HG02938 (cell line): Measurements from ENCODE around the gene ATP11A.
A peak's percentile ranks its signal among the peaks of the same experiment; 100 is the strongest.

ENCODE experiments used
- ATAC-seq: cut with Tn5 transposase; IDR thresholded peaks from one replicate; pipeline ENCODE4 v1.9.1; 2021; ENCODE audit warnings: mild to moderate bottlenecking, moderate library complexity; ENCODE audit not compliant: unreplicated experiment

Gene ATP11A

GRCh38 chr13:112690283-112690929 is 568 bp downstream of the ATP11A start:
- peak; percentile 21 for ATAC-seq

DNA sequence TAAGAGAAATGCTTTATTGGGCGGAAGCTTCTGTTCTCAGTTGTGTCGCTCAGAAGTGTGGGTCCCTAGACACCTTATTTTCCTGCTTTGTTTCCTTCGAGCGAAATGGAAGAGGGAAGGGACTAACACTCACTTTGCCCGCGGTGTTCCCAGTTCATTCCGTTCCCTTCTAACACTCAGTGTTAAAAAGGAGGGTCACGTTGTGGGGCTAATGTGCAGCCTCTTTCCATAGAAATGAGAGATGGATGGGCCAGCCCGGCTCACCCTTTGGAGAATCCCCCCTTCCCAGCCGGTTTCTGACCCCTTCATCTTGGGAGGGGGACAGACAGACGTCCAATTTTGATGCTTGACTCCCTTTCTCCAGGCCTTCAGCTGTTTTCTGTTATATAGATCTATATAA is 2.3 kb downstream of the ATP11A start:
- no peak for ATAC-seq

- ATAC-seq = no peak
These were observed 2.7 kb downstream of the ATP11A start for GRCh38 chr13:112692586-112692985.

- ATAC-seq = no peak
These were observed 4.1 kb downstream of the ATP11A start for GRCh38 chr13:112693831-112694497.

- no peak for ATAC-seq
These were observed 5.3 kb downstream of the ATP11A start for GRCh38 chr13:112695121-112695520.

GRCh38 chr13:112696001-112696868 is 6.4 kb downstream of the ATP11A start:
- ATAC-seq = no peak

GRCh38 chr13:112696869-112697465 is 7.1 kb downstream of the ATP11A start:
- ATAC-seq = no peak

GRCh38 chr13:112697756-112698655 is 8.2 kb downstream of the ATP11A start:
- ATAC-seq = no peak

- no peak for ATAC-seq
These were observed 9.6 kb downstream of the ATP11A start for GRCh38 chr13:112699322-112699918.

GRCh38 chr13:112700291-112701060 is 10.6 kb downstream of the ATP11A start:
- no peak for ATAC-seq

GRCh38 chr13:112702341-112702985 is 12.6 kb downstream of the ATP11A start:
- ATAC-seq = no peak

DNA sequence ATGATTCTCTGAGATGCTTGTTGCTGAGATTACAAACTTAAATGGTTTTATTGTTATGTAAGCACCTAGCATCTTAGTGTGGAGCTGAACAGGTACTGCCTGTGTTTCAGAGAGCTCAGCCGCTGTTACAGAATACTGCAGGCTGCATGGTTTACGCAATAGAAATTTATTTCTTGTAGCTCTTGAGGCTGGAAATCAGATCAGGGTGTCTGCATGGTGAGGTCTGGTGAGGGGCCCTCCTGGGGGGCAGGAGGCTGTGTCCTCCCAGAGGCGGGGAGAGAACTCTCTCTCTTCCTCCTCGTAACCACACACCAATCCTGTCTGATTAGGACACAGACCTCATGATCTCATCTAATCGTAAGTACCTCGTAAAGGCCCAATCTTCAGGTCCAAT is 13.1 kb downstream of the ATP11A start:
- ATAC-seq = no peak

- no peak for ATAC-seq
These were observed 13.8 kb downstream of the ATP11A start for GRCh38 chr13:112703449-112704284.

GRCh38 chr13:112704308-112705145 is 14.7 kb downstream of the ATP11A start:
- no peak for ATAC-seq

DNA sequence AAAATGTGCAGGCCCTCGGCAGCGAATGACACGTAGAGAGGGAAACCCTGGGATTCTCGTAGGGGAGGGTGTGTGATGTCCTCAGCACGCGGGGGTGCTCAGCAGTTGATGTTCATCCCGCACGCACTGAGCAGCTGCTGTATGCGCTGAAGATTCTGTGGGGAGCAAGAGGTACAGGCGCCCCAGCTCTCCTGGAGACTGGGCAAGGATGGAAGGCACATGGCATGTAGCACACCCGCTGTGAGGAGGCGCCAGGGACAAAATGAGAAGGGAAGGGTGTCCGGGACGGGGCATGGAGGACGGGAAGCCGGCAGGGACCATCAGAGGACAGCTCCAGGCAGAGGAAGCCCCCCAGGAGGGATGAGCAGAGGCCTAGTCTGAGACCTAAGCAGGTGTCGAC is 15.4 kb downstream of the ATP11A start:
- ATAC-seq = no peak

DNA sequence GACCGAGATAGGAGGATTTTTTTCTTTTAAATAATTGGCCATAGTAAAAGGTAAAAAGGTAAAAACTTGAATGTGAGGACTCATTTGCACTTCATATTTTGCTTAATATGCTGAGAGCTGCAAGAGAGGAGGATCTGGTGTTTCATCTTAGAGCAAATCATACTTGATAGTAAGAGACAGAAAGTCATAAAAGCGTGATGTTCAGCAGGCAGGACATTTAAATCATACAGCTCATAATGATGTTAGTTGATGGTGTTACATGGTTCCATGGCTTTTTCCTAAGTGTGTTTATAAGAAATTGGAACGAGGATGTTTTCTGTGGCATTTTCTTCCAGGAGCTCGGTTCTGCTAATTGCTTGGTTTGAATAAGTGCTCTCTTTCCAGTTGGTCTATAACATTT is 16.3 kb downstream of the ATP11A start:
- ATAC-seq = no peak
